ENCODE measurements around the gene DAAM2.
A peak's percentile ranks its signal among the peaks of the same experiment; 100 is the strongest.

Gene DAAM2

DNA sequence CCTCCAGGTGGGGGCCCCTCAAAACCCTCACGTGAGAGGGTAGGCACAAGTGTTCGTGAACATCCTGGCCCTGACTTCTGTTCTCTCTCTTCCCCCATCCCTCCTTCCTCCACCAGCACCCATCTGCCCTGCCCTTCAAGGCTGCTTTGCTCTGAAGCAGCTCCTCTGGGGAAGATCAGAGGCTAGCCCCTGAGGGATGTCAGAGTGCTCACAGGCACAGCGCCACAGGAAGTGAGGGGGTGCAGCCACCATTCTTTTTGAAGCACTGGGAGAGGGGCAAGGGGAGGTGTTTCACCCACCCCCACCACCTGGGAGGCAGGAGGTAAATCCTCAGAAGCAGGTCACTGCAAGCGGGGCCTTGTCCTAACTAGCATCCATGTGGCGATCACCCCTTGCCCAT is 130.6 kb downstream of the DAAM2 start:
- Histone ChIP-seq H3K9ac (ENCODE audit: low read depth, low read length, poor library complexity, severe bottlenecking) (peak overlapping the region; percentile 51), H3K9me2 (replicated peaks; ENCODE audit: low read depth, low read length) (no peaks in the 10 kb centered on the region), H3F3A (ENCODE audit: low read depth) (no peaks in the 10 kb centered on the region), H2AFZ (ENCODE audit: low read length) (peak overlapping the region; percentile 50), H3K4me3 (ENCODE audit: low read length, poor library complexity, severe bottlenecking) (no peak overlapping the region), H3K9me3 (ENCODE audit: insufficient read depth, low read depth, low read length) (no peaks in the 10 kb centered on the region), H3K36me3 (ENCODE audit: insufficient read depth, low read length) (no peaks in the 10 kb centered on the region), H3K4me1 (ENCODE audit: insufficient read depth, low read length, poor library complexity, severe bottlenecking) (peaks cover 16% of the 10 kb centered on the region), H3K79me2 (ENCODE audit: insufficient read depth, low read length) (no peaks in the 10 kb centered on the region), H3K27me3 (ENCODE audit: insufficient read depth, low read length, poor library complexity, severe bottlenecking) (no peaks in the 10 kb centered on the region), H3K4me2 (ENCODE audit: low read depth, low read length, poor library complexity, severe bottlenecking) (peak overlapping the region; percentile 46), H4K20me1 (ENCODE audit: insufficient read depth, low read length, poor library complexity, severe bottlenecking) (no peaks in the 10 kb centered on the region)
- TF ChIP-seq EZH2phosphoT487 (IDR thresholded peaks at IDR 0.05; ENCODE audit: borderline replicate concordance): no peak
- TF ChIP-seq, protein P1, sequence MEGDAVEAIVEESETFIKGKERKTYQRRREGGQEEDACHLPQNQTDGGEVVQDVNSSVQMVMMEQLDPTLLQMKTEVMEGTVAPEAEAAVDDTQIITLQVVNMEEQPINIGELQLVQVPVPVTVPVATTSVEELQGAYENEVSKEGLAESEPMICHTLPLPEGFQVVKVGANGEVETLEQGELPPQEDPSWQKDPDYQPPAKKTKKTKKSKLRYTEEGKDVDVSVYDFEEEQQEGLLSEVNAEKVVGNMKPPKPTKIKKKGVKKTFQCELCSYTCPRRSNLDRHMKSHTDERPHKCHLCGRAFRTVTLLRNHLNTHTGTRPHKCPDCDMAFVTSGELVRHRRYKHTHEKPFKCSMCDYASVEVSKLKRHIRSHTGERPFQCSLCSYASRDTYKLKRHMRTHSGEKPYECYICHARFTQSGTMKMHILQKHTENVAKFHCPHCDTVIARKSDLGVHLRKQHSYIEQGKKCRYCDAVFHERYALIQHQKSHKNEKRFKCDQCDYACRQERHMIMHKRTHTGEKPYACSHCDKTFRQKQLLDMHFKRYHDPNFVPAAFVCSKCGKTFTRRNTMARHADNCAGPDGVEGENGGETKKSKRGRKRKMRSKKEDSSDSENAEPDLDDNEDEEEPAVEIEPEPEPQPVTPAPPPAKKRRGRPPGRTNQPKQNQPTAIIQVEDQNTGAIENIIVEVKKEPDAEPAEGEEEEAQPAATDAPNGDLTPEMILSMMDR (conservative IDR thresholded peaks at IDR 0.05; ENCODE audit: low read length): no peak

DNA sequence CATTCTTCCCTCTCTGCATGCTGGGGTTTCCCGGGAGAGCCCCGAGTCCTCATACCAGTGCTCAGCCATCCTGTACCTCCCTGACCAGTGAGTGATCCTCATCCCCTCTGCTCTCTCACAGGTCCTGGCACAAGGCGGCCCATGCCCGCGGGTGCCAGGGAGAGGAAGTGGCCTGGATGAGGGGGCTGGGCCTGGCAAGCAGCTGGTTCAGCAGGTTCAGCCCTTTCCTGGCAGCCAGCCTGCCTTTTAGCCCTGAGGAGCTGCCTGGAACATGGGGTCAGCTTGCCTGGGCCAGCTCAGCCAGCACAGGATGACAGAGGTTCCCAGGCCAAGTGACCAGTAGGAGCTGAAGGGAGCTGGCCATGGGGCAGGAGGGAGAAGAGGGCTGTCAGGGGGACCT is 131.2 kb downstream of the DAAM2 start:
- no peaks in the 10 kb centered on the region for H3K36me3 ChIP-seq (ENCODE audit: insufficient read depth, low read length)
- H3K9me2 ChIP-seq (replicated peaks; ENCODE audit: low read depth, low read length): no peaks in the 10 kb centered on the region
- no peaks in the 10 kb centered on the region for H3K27me3 ChIP-seq (ENCODE audit: insufficient read depth, low read length, poor library complexity, severe bottlenecking)
- H4K20me1 ChIP-seq (ENCODE audit: insufficient read depth, low read length, poor library complexity, severe bottlenecking): no peaks in the 10 kb centered on the region
- H3K4me1 ChIP-seq (ENCODE audit: insufficient read depth, low read length, poor library complexity, severe bottlenecking): peaks cover 17% of the 10 kb centered on the region
- peak overlapping the region; percentile 50; the same call in 1 of the 2 replicates for H2AFZ ChIP-seq (ENCODE audit: low read length)
- no peak overlapping the region for H3K4me3 ChIP-seq (ENCODE audit: low read length, poor library complexity, severe bottlenecking)
- TF ChIP-seq EZH2phosphoT487 (IDR thresholded peaks at IDR 0.05; ENCODE audit: borderline replicate concordance): no peak
- TF ChIP-seq, protein P1 (conservative IDR thresholded peaks at IDR 0.05; ENCODE audit: low read length): no peak
- peak overlapping the region; percentile 46 for H3K4me2 ChIP-seq (ENCODE audit: low read depth, low read length, poor library complexity, severe bottlenecking)
- H3K9me3 ChIP-seq (ENCODE audit: insufficient read depth, low read depth, low read length): no peaks in the 10 kb centered on the region
- peak overlapping the region; percentile 51 for H3K9ac ChIP-seq (ENCODE audit: low read depth, low read length, poor library complexity, severe bottlenecking)
- H3K79me2 ChIP-seq (ENCODE audit: insufficient read depth, low read length): no peaks in the 10 kb centered on the region
- no peaks in the 10 kb centered on the region for H3F3A ChIP-seq (ENCODE audit: low read depth)

DNA sequence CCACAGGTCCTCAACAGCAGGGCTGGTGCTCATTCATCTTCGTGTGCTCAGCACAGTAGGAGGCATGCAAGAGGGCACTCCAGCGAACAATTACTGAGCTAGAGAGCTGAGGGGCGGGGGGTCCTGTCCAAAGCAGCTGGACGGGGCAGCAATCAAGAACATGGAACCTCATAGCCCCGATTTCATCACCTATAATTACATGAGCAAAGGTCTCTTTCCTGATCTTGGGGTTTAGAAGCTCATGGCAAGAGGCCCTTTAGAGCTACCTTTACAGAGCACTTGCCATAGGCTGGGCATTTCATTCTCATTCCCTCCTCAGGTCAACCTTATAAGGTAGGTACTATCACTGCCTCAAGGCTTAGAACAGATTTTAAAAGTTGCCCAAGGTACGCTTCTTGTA is 131.7 kb downstream of the DAAM2 start:
- Histone ChIP-seq H3K79me2 (ENCODE audit: insufficient read depth, low read length) (no peaks in the 10 kb centered on the region), H3K9me3 (ENCODE audit: insufficient read depth, low read depth, low read length) (no peaks in the 10 kb centered on the region), H3K27me3 (ENCODE audit: insufficient read depth, low read length, poor library complexity, severe bottlenecking) (no peaks in the 10 kb centered on the region), H3K9ac (ENCODE audit: low read depth, low read length, poor library complexity, severe bottlenecking) (peak overlapping the region; percentile 51), H3K9me2 (replicated peaks; ENCODE audit: low read depth, low read length) (no peaks in the 10 kb centered on the region), H2AFZ (ENCODE audit: low read length) (no peak overlapping the region; the same call in 1 of the 2 replicates), H3K4me1 (ENCODE audit: insufficient read depth, low read length, poor library complexity, severe bottlenecking) (peaks cover 22% of the 10 kb centered on the region), H3K4me2 (ENCODE audit: low read depth, low read length, poor library complexity, severe bottlenecking) (peak overlapping the region; percentile 46), H3K4me3 (ENCODE audit: low read length, poor library complexity, severe bottlenecking) (no peak overlapping the region), H3F3A (ENCODE audit: low read depth) (no peaks in the 10 kb centered on the region), H3K36me3 (ENCODE audit: insufficient read depth, low read length) (no peaks in the 10 kb centered on the region), H4K20me1 (ENCODE audit: insufficient read depth, low read length, poor library complexity, severe bottlenecking) (no peaks in the 10 kb centered on the region)
- TF ChIP-seq, protein P1 (conservative IDR thresholded peaks at IDR 0.05; ENCODE audit: low read length): no peak
- TF ChIP-seq EZH2phosphoT487 (IDR thresholded peaks at IDR 0.05; ENCODE audit: borderline replicate concordance): no peak

Data from Loucy (cell line).